ENCODE measurements around the gene IFIT2. TPM values are rescaled to one million over a fixed set of nuclear protein-coding genes. Genes with fewer than 3 reads are reported as not detected.
"Not testable (repeated sequence)": the region's sequence is repeated elsewhere in the genome, so short reads cannot be mapped to it uniquely, and the experiment has no call there.

Gene IFIT2
- total RNA-seq, 4 donors from 2014 or later: 0.26 to 3.0 (median 1.5) TPM

GRCh38 chr10:89348481-89348880 is 46.6 kb downstream of the IFIT2 start:
- H3K4me1 ChIP-seq: peaks cover 12 to 50% (median 39%) of the 10 kb centered on the region in 3 donors
- 71 to 75% methylated on average over 5 of the region's 5 CpGs for WGBS, 2 donors
- H3K27me3 ChIP-seq: no peaks in the 10 kb centered on the region
- H3K4me3 ChIP-seq: no peak overlapping the region
- intact Hi-C loops (cut with DNase I): no loop called here
- TF ChIP-seq POLR2A (IDR thresholded peaks at IDR 0.05): no peak
- TF ChIP-seq, protein P1, sequence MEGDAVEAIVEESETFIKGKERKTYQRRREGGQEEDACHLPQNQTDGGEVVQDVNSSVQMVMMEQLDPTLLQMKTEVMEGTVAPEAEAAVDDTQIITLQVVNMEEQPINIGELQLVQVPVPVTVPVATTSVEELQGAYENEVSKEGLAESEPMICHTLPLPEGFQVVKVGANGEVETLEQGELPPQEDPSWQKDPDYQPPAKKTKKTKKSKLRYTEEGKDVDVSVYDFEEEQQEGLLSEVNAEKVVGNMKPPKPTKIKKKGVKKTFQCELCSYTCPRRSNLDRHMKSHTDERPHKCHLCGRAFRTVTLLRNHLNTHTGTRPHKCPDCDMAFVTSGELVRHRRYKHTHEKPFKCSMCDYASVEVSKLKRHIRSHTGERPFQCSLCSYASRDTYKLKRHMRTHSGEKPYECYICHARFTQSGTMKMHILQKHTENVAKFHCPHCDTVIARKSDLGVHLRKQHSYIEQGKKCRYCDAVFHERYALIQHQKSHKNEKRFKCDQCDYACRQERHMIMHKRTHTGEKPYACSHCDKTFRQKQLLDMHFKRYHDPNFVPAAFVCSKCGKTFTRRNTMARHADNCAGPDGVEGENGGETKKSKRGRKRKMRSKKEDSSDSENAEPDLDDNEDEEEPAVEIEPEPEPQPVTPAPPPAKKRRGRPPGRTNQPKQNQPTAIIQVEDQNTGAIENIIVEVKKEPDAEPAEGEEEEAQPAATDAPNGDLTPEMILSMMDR (IDR thresholded peaks at IDR 0.05): no peak
- no peaks in the 10 kb centered on the region for H3K36me3 ChIP-seq
- peak overlapping the region in 2 of 4 donors; percentile 19 to 54 for H3K27ac ChIP-seq
- no peak for DNase-seq
- H3K9me3 ChIP-seq: no peaks in the 10 kb centered on the region

- H3K27ac ChIP-seq: no peak overlapping the region
- no peaks in the 10 kb centered on the region for H3K36me3 ChIP-seq
- TF ChIP-seq POLR2A (IDR thresholded peaks at IDR 0.05): no peak
- TF ChIP-seq, protein P1 (IDR thresholded peaks at IDR 0.05): no peak
- intact Hi-C loops (cut with DNase I): no loop called here
- no peak for DNase-seq
- no peak overlapping the region for H3K4me3 ChIP-seq
- 74 to 87% methylated on average over 2 of the region's 2 CpGs for WGBS, 2 donors
- peaks cover 12 to 50% (median 39%) of the 10 kb centered on the region in 3 donors for H3K4me1 ChIP-seq
- H3K9me3 ChIP-seq: no peaks in the 10 kb centered on the region
- no peaks in the 10 kb centered on the region for H3K27me3 ChIP-seq
Measured at GRCh38 chr10:89348975-89349374, 47.1 kb downstream of the IFIT2 start.

DNA sequence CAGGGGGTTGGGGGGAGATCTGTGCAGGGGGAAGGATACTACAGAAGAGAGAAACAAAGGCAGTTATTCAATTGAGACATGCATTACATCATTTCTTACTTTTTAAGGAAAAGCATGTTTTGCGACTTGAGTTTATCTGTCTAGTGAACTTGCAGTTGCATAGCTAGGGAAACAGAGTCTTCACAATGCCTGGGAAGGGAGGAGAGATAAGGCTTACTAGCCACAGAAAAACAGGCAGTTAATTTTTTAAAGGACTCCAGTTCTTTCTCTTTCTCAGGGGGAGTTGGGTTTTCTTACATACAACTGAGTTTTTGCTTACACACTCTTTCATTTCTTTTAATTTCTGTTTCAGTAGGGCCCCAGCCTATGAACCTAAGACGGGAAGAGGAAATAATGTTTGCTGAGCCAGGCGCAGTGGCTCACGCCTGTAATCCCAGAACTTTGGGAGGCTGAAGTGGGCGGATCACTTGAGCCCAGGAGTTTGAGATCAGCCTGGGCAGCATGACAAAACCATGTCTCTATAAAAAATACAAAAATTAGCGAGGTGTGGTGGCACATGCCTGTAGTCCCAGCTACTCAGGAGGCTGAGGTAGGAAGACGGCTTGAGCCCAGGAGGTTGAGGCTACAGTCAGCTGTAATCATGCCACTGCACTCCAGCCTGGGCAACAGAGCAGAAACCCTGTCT is 48.9 kb downstream of the IFIT2 start:
- H3K27me3 ChIP-seq; H3K36me3 ChIP-seq; intact Hi-C loops (cut with DNase I); DNase-seq; H3K9me3 ChIP-seq: not testable (repeated sequence)
- WGBS, 2 donors: 17 to 18% methylated on average over 7 of the region's 7 CpGs
- Histone ChIP-seq H3K27ac (peak overlapping the region; percentile 20 to 83 (median 82)), H3K4me1 (peaks cover 12 to 50% (median 39%) of the 10 kb centered on the region in 3 donors), H3K4me3 (peak overlapping the region in 1 of 4 donors; percentile 2)

DNA sequence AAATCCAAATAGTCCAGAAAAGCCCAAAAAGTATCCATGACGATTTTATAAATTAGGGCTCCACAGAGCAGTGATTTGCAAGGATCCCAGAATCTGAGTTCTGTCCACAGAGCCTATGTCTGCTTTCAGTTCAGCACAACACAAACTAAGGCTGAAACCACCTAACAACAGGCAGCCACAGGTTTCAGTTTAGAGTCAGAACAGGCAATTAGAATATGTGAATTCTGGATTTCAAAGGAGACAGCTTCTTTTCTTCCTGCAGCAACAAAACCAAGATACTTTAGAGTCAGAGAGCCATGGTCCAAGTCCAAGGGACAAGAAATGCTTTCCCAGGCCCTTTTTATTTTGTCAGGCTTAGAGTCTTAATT is 49.5 kb downstream of the IFIT2 start:
- Histone ChIP-seq H3K36me3 (no peaks in the 10 kb centered on the region), H3K4me1 (peaks cover 12 to 50% (median 35%) of the 10 kb centered on the region in 3 donors), H3K4me3 (no peak overlapping the region), H3K9me3 (no peaks in the 10 kb centered on the region), H3K27me3 (no peaks in the 10 kb centered on the region), H3K27ac (peak overlapping the region; percentile 20 to 83 (median 82))
- TF ChIP-seq POLR2A (IDR thresholded peaks at IDR 0.05): no peak
- TF ChIP-seq, protein P1 (IDR thresholded peaks at IDR 0.05): no peak
- DNase-seq: no peak
- intact Hi-C loops (cut with DNase I): no loop called here
- 33 to 38% methylated on average over 1 of the region's 1 CpG for WGBS, 2 donors

DNA sequence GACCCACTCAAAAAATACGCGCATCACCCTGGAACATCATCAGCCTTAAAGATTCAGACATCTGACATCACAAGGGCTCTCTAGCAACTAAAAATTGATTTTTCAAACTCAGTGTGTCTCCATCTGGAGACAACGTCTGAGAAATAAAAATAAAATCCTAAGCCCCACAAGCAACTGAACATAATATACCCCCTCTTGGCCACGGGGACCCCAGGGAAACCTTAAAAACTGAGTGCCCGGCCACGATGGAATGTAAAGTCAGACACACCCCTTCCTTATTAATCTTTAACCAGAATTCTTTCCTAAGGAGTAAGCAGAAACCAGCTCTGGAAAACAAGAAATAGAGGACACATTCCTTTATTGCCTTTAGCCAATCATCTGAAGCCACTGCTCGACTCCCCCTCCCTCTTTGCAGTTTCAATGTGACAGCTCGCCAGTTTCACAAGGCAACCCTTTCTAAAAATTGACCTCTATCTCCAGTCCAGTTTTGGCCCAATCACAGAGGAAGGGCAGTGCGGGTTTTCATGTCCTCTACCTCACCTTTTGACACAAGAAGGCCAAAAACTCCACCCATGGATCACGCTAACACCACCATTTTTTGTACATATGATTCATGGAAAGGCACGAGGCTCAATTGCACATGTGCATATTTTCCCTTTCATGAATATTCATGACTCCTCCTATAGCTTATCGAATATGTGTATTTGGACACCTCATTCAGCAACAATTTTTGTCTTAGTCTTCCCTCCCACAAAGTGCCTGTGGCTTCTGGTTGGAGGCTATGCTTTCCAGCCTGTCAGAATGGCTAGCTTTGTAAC is 50.1 kb downstream of the IFIT2 start:
- peak overlapping the region; percentile 20 to 83 (median 82) for H3K27ac ChIP-seq
- H3K27me3 ChIP-seq: no peaks in the 10 kb centered on the region
- H3K4me1 ChIP-seq: peaks cover 12 to 44% (median 29%) of the 10 kb centered on the region in 3 donors
- no peaks in the 10 kb centered on the region for H3K9me3 ChIP-seq
- DNase-seq: no peak
- H3K4me3 ChIP-seq: no peak overlapping the region
- intact Hi-C loops (cut with DNase I): no loop called here
- TF ChIP-seq, protein P1 (IDR thresholded peaks at IDR 0.05): no peak
- no peak for TF ChIP-seq POLR2A (IDR thresholded peaks at IDR 0.05)
- 47 to 58% methylated on average over 12 of the region's 12 CpGs for WGBS, 2 donors
- no peaks in the 10 kb centered on the region for H3K36me3 ChIP-seq

Data from esophagus squamous epithelium (tissue), 5 donors.